Activated T-helper 17 cell treated with anti-CD3 and anti-CD28 coated beads, Interleukin-2, amount 50 U/mL, for 72 hours (primary cell): ENCODE results near the gene AKT1. TPM values are rescaled to one million over a fixed set of nuclear protein-coding genes. Genes with fewer than 3 reads are reported as not detected.

Source experiments
- ATAC-seq: fragments of 150-1000 bp; cut with Tn5 transposase; replicated peaks from 2 replicates; pipeline ENCODE4 v1.10.0; 2021; ENCODE audit warnings: mild to moderate bottlenecking, moderate library complexity
- H3K27ac Mint-ChIP-seq: one replicate; pipeline ENCODE4 v1.8.0; 2022; ENCODE audit warnings: mixed read lengths
- H3K27me3 Mint-ChIP-seq: one replicate; pipeline ENCODE4 v1.8.0; 2022; ENCODE audit warnings: mixed read lengths
- H3K36me3 Mint-ChIP-seq: one replicate; pipeline ENCODE4 v1.8.0; 2022; ENCODE audit warnings: low read depth, mild to moderate bottlenecking, mixed read lengths
- H3K4me1 Mint-ChIP-seq: one replicate; pipeline ENCODE4 v1.8.0; 2022; ENCODE audit warnings: mixed read lengths
- H3K4me3 Mint-ChIP-seq: one replicate; pipeline ENCODE4 v1.8.0; 2022; ENCODE audit warnings: mild to moderate bottlenecking, mixed read lengths
- H3K9me3 Mint-ChIP-seq: one replicate; pipeline ENCODE4 v1.8.0; 2022; ENCODE audit warnings: mixed read lengths
- total RNA-seq, 2 donors: library from RNA; stranded (reverse); gene quantifications; one replicate each; pipeline ENCODE4 v1.2.3, GENCODE V29; 2022

Gene AKT1
- total RNA-seq, 2 donors from 2014 or later, result 81.3 to 160 TPM

DNA sequence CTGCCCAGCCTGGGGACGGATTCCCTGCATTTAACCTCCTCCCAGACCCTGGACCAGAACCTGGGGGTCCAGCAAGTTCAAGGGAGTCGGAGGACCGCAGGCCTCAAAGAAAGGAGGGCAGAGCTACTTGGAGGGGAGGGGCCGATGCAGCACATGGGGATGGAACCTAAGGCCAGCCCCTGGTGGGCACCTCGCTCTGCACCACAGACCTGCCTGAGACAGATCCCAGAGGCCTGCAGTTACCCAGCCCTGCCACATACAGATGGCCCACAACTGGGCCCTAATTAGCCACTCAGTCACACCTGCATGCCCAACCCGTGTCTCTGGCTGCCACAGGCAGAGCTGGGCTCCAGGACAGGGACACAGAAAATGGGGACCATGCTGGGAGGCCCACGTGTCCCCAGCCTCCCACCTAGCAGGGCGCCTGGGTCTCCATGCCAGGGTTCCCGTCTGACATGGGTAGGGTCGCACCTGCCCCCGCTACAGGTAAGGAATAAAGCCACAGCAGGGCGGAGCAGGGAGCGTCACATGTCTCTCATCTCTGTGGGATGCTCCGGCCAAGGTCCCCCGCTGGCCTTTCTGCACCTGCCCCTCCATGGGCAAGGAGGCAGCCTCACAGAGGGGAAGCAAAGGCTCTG is 16.7 kb downstream of the AKT1 start:
- Mint-ChIP-seq H3K4me3 (no peak overlapping the region), H3K27ac (no peak overlapping the region), H3K4me1 (no peaks in the 10 kb centered on the region), H3K36me3 (no peaks in the 10 kb centered on the region), H3K9me3 (no peaks in the 10 kb centered on the region), H3K27me3 (no peaks in the 10 kb centered on the region)
- ATAC-seq, result no peak

DNA sequence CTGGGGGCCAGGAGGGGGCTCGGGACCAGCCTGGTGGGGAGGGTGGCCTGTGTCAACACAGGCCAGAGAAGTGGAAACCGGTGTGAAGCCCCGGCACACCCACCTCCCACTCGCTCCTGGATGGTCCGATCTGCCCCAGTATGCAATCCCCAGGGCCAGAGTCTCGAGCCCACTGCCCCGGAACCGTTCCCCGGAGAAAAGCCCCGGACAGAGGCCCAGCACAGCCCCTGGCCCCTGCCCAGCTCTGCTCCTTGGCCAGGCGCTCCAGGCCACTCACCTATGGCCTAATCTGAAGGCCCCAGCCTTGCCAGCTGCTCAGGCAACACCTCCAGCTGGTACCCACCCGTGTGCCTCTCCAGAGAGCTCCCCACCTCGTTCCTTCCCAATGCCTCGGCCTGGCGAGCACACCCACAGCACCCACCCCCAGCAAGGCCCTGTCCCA is 17.7 kb downstream of the AKT1 start:
- no peak for ATAC-seq
- Mint-ChIP-seq H3K4me1 (no peaks in the 10 kb centered on the region), H3K4me3 (no peak overlapping the region), H3K27ac (no peak overlapping the region), H3K36me3 (peaks cover 3% of the 10 kb centered on the region), H3K27me3 (no peaks in the 10 kb centered on the region), H3K9me3 (no peaks in the 10 kb centered on the region)

DNA sequence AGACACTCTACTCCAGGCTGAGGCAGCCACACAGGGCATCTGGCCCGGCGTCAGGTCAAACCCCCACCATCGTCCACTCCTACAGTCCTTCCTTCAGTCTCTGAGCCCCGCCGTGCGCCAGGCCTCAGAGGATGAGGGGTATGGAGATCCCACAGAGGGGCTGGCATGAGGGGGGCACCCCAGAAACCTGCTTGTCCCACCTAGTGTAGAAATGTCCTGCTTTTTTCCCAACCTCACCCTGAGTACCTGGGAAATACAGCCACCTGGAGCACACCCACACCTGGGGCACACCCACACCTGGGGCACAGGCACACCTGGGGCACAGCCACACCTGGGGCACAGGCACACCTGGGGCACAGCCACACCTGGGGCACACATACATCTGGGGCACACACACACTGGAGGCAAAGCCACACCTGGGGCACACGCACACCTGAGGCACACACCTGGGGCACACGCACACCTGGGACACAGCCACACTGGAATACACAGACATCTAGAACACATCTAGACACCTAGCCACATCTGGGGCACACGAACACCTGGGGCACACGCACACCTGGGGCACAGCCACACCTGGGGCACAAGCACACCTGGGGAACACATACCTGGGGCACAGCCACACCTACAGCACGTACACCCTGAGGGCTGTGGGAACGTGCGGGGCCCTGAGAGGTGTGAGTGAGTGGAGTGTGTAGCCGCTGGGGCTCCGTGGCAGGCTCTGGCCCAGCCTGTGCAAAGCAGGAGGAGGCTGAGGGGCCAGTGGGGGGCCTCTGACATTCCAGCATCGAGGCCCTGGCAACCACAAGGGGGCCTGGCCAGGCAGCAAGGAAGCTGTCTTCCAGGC is 18.4 kb downstream of the AKT1 start:
- H3K27ac Mint-ChIP-seq, result no peak overlapping the region
- ATAC-seq, result no peak
- no peaks in the 10 kb centered on the region for H3K27me3 Mint-ChIP-seq
- H3K4me1 Mint-ChIP-seq, result no peaks in the 10 kb centered on the region
- no peaks in the 10 kb centered on the region for H3K9me3 Mint-ChIP-seq
- H3K4me3 Mint-ChIP-seq, result no peak overlapping the region
- H3K36me3 Mint-ChIP-seq, result peaks cover 10% of the 10 kb centered on the region

DNA sequence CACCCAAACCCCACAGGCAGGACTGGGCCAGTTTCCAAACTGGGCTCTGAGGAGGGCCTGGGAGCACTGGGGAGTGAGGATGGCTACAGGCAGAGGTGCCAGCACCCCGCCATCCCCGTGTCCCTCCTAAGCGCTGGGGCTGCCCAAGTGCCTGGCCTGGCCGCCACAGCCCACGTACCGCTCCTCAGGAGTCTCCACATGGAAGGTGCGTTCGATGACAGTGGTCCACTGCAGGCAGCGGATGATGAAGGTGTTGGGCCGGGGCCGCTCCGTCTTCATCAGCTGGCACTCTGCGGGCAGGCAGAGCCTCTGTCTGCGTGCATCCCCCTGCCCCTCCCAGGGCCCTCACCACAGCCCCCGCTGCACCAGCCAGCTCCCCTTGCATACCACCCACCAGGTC is 19.1 kb downstream of the AKT1 start:
- Mint-ChIP-seq H3K9me3 (no peaks in the 10 kb centered on the region), H3K27me3 (no peaks in the 10 kb centered on the region), H3K36me3 (peaks cover 17% of the 10 kb centered on the region), H3K4me3 (no peak overlapping the region), H3K4me1 (no peaks in the 10 kb centered on the region), H3K27ac (no peak overlapping the region)
- no peak for ATAC-seq

DNA sequence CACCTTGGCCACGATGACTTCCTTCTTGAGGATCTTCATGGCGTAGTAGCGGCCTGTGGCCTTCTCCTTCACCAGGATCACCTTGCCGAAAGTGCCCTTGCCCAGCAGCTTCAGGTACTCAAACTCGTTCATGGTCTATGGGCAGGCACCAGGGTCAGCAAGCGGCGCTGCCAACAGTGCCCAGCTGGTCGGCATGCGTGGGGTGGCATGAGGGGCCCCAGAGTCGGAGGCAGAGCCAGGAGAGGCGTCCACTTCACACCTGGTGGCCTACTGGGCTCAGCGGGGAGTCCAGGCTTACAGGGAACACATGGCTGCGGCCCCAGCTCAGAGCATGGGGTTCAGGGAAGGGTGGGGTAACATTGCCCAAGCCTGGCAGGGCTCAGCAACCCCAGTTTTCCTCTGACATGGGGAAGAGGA is 20.5 kb downstream of the AKT1 start:
- no peak overlapping the region for H3K27ac Mint-ChIP-seq
- no peaks in the 10 kb centered on the region for H3K9me3 Mint-ChIP-seq
- ATAC-seq, result no peak
- H3K27me3 Mint-ChIP-seq, result no peaks in the 10 kb centered on the region
- peaks cover 29% of the 10 kb centered on the region for H3K36me3 Mint-ChIP-seq
- H3K4me1 Mint-ChIP-seq, result no peaks in the 10 kb centered on the region
- H3K4me3 Mint-ChIP-seq, result no peak overlapping the region

DNA sequence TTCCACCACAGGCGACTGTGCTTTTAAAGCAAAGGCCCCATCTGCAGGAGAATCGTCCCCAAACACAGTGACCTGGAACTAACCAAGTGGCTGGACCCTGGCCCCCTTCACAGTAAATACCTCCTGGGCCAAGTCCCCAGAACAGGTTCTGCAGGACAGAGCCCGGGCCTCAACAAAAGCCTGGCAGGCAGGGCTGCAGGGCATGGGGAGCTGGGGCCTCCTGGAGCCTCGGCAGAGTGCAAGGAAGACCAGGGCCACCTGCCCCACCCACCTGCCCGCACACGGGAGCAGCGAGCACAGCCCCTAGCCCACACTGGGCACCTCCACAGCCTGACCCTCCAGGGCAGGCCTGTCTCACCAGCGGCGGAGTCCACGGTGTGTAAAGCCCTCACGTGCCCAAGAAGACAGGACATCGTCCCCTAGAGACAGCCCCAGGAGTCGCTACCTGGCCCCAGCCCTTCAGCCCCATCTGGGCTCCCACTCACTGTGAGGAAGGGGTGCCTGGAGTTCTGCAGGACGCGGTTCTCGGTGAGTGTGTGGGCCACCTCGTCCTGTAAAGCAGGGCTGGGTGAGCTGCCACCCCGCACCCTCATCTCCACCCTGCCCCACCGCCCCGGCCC is 21.0 kb downstream of the AKT1 start:
- H3K27ac Mint-ChIP-seq, result no peak overlapping the region
- no peaks in the 10 kb centered on the region for H3K4me1 Mint-ChIP-seq
- no peak overlapping the region for H3K4me3 Mint-ChIP-seq
- H3K36me3 Mint-ChIP-seq, result peaks cover 33% of the 10 kb centered on the region
- H3K9me3 Mint-ChIP-seq, result no peaks in the 10 kb centered on the region
- ATAC-seq, result no peak
- H3K27me3 Mint-ChIP-seq, result no peaks in the 10 kb centered on the region

DNA sequence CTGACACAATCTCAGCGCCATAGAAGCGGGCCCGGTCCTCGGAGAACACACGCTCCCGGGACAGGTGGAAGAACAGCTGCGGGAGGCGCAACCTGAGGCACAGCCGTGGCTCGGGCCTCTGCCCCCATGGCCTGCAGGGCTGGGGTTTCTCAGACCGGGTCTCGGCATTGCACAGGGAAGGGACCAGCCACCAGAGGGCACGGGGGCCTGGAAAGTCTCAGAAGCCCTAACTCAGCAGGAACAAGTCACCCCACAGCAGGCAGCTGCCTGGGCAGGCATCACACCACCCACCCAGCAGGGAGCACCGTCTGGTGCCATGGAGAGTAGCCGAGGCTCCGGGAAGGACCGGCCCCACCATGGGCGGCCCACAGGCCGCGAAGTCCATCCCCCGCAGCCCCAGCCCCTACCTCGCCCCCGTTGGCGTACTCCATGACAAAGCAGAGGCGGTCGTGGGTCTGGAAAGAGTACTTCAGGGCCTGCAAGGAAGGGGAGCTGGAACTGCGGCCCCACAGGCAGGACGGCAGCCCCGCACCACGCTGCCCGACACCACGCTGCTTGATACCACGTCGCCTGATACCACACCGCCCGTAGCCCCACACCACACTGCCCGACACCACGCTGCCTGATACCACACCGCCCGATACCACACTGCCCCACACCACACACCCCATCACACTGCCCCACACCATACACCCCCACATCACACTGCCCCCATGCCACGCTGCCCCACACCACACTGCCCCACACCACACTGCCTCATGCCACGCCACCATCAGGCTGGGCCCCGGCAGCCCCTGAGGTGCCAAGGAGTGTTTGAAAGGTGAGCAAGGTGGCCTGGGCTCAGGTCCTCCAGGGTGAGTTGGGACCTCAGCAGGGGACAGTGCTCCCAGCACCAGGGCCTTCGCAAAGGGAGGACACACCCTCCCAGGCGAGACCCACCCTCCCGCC is 21.8 kb downstream of the AKT1 start:
- H3K4me1 Mint-ChIP-seq, result no peaks in the 10 kb centered on the region
- ATAC-seq, result no peak
- H3K27me3 Mint-ChIP-seq, result no peaks in the 10 kb centered on the region
- H3K9me3 Mint-ChIP-seq, result no peaks in the 10 kb centered on the region
- H3K4me3 Mint-ChIP-seq, result no peak overlapping the region
- peaks cover 33% of the 10 kb centered on the region for H3K36me3 Mint-ChIP-seq
- H3K27ac Mint-ChIP-seq, result no peak overlapping the region

DNA sequence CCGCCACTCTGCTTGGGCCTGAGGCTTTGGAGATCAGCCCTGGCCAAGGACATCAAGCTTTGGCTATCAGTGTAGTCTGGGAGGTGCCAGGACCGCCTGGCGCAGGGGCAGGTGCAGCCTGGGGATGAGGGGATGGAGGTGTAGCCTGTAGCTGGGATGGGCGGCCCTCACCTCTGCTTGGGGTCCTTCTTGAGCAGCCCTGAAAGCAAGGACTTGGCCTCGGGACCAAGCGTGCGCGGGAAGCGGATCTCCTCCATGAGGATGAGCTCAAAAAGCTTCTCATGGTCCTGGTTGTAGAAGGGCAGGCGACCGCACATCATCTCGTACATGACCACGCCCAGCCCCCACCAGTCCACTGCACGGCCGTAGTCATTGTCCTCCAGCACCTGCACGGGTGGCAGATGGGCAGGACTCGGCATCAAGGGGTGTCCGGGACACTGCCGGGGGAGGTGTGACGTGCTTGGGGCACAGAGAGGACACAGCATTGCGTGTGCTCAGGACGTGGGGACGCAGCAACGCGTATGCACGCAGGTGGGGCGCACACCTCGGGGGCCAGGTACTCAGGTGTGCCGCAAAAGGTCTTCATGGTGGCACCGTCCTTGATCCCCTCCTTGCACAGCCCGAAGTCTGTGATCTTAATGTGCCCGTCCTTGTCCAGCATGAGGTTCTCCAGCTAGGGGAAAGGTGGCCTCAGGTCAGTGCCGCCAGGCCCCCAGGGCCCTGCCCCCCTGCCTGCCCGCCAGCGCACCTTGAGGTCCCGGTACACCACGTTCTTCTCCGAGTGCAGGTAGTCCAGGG is 22.6 kb downstream of the AKT1 start:
- no peak overlapping the region for H3K4me3 Mint-ChIP-seq
- no peaks in the 10 kb centered on the region for H3K27me3 Mint-ChIP-seq
- no peaks in the 10 kb centered on the region for H3K9me3 Mint-ChIP-seq
- no peak for ATAC-seq
- H3K4me1 Mint-ChIP-seq, result no peaks in the 10 kb centered on the region
- H3K27ac Mint-ChIP-seq, result no peak overlapping the region
- H3K36me3 Mint-ChIP-seq, result peaks cover 33% of the 10 kb centered on the region

DNA sequence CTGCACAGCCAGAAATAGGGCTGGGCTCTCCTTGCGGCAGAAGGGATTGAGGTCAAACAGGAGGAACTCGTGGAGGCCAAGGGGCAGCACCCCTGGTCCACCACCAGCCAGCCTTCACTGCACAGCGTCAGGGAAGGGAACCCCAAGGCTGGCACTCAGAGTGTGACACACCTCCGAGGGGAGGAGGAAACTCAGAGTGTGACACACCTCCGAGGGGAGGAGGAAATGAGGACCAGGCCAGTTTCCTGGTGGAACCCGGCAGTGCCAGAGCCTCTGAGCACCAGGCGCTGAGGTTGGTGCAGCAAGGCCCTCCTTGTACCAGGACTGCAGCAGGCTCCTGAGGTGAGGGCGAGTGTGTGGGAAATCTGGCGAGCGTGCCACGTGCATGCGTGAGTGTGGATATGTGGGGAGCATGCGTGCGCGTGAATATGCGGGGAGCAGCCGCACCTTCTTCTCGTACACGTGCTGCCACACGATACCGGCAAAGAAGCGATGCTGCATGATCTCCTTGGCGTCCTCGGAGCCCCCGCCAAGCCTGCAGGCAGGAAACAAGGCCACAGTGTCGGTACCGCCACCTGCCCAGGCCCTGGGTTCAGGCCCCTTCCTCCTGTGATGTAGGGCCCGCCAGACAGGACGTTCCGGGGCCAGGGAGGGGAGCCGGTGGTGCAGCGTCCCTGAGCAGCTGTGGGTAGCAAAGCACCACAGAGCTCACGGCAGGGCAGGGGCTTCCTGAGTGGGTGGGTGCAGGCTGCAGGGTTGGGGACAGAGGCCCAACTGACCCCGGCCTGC is 23.4 kb downstream of the AKT1 start:
- no peak overlapping the region for H3K27ac Mint-ChIP-seq
- H3K4me3 Mint-ChIP-seq, result no peak overlapping the region
- ATAC-seq, result no peak
- peaks cover 33% of the 10 kb centered on the region for H3K36me3 Mint-ChIP-seq
- no peaks in the 10 kb centered on the region for H3K9me3 Mint-ChIP-seq
- H3K4me1 Mint-ChIP-seq, result no peaks in the 10 kb centered on the region
- H3K27me3 Mint-ChIP-seq, result no peaks in the 10 kb centered on the region

DNA sequence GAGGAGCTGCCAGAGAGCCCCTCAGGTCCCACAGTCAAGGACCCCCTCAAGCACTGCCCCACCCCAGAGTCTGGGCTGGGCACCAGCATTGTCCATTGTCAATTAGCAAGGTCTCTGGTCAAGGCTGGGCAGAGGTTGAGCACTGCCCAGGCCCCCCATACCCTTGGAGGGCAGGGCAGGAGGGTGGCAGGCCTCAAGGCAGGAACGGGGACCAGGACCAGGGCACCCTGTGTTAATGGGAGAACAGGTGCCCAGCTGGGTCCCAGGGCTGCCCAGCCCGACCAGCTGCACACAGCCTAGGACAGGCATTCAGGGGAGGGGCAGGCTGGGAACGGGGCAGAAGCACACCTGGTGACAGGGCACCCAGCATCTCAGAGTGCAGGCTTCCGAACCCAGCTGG is 24.2 kb downstream of the AKT1 start:
- Mint-ChIP-seq H3K9me3 (no peaks in the 10 kb centered on the region), H3K36me3 (peaks cover 33% of the 10 kb centered on the region), H3K4me1 (no peaks in the 10 kb centered on the region), H3K27ac (no peak overlapping the region), H3K27me3 (no peaks in the 10 kb centered on the region), H3K4me3 (no peak overlapping the region)
- ATAC-seq, result no peak

DNA sequence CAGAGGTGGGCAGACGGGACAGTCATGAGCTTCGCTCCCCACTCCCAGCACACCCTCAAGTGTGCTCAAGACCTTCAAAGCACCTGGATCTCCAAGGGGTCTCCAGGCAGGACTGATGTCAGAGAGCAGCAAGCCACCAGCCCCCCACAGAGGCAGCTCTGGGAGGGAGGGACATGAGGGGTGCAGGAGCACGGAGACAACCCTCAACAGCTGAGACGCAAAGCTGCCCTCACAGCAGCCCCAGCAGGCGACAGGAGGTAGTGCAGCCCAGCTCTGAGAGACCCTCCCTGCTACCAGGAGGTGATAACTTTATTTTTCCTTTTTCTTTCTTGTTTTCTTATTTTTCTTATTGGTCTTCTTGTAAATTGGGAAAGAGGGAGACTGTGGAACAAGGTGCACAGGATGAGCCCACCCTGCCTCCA is 24.7 kb downstream of the AKT1 start:
- peaks cover 33% of the 10 kb centered on the region for H3K36me3 Mint-ChIP-seq
- no peaks in the 10 kb centered on the region for H3K4me1 Mint-ChIP-seq
- H3K4me3 Mint-ChIP-seq, result no peak overlapping the region
- H3K27me3 Mint-ChIP-seq, result no peaks in the 10 kb centered on the region
- ATAC-seq, result no peak
- no peaks in the 10 kb centered on the region for H3K9me3 Mint-ChIP-seq
- H3K27ac Mint-ChIP-seq, result no peak overlapping the region

DNA sequence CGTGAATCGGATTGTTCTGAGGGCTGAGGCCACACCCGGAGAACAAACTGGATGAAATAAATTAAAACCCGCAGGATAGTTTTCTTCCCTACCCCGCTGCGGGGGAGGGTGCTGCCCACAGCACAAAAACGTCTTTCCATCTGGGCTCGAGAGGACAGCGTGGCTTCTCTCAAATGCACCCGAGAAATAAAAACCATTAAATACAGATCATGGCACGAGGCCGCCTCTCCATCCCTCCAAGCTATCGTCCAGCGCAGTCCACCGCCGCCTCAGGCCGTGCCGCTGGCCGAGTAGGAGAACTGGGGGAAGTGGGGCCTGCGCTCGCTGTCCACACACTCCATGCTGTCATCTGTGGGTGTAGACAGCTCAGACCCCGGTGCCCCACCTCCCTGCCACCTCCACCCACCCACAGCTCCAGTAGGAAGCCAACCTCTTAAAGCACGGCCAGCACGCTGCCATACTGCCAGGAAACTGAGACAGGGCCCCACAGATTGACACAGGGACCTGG is 25.4 kb downstream of the AKT1 start:
- ATAC-seq, result no peak
- H3K9me3 Mint-ChIP-seq, result no peaks in the 10 kb centered on the region
- H3K36me3 Mint-ChIP-seq, result peaks cover 33% of the 10 kb centered on the region
- no peaks in the 10 kb centered on the region for H3K4me1 Mint-ChIP-seq
- H3K27ac Mint-ChIP-seq, result peak overlapping the region; percentile 25
- H3K4me3 Mint-ChIP-seq, result no peak overlapping the region
- H3K27me3 Mint-ChIP-seq, result no peaks in the 10 kb centered on the region
